Astrocyte (in vitro differentiated cells and primary cell): ENCODE results near the gene DDR2.

Experiments
- CTCF ChIP-seq: IDR thresholded peaks from 2 replicates; pipeline ENCODE4 v1.5.1; 2011; ENCODE audit warnings: low read depth, mild to moderate bottlenecking, inconsistent platforms, low read length, moderate library complexity; ENCODE audit not compliant: insufficient read depth
- EZH2 ChIP-seq: IDR thresholded peaks from 2 replicates; pipeline ENCODE4 v1.6.1; 2012; ENCODE audit warnings: mild to moderate bottlenecking, low read length, inconsistent platforms; ENCODE audit not compliant: insufficient read depth

GRCh38 chr1:162736633-162737067 is 104.4 kb downstream of the DDR2 start:
- TF ChIP-seq CTCF: no peak
- no peak for TF ChIP-seq EZH2
